GM19238 (cell line): ENCODE data around the gene RALGPS1.
A peak's percentile ranks its signal among the peaks of the same experiment; 100 is the strongest.

ENCODE experiments used
- DNase-seq: peaks from one replicate; pipeline ENCODE4 v3.0.0; 2011; ENCODE audit warnings: low spot score; ENCODE audit not compliant: insufficient read length

Gene RALGPS1

GRCh38 chr9:127219520-127219919 is 304.9 kb downstream of the RALGPS1 start:
- no peak for DNase-seq

DNA sequence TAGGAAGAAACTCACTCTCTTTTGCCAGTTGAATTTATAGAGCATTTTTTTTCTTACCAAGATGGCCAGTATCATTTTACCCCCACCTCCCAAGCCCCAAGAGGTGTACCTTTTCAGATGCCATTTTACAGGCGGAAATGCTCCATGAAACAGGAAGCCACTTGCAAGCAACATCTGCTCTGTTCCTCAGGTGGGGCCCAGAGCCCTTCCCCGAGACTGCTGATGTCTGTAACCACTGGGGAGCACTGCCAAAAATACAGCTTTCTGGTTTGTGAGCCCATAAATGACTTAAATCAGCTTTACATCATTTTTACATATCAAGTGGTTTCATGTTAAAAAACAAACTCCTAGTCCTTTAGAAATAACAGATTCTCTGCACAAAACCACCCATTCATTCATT is 307.1 kb downstream of the RALGPS1 start:
- DNase-seq = no peak

GRCh38 chr9:127222388-127223095 is 308.0 kb downstream of the RALGPS1 start:
- DNase-seq = no peak

DNA sequence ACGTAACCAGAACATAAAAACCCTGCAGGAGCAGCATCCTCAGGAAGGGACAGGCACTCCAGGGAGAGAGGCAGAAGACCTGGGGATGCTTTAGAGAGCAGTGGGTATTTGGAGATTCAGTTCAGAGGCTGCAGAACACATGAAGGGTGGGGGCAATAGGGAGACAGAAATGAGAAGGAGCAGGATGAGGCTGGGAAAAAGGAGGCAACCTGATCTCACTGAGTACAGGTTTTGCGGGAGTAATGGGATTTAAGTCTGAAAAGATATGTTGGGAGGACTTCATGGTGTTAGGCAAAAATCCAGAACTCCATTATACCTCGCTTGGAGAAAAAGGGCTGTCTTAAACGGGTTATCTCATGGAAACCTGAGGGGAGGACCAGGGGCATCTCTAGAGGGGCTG is 308.7 kb downstream of the RALGPS1 start:
- DNase-seq = no peak

GRCh38 chr9:127223810-127224177 is 309.2 kb downstream of the RALGPS1 start:
- no peak for DNase-seq

GRCh38 chr9:127224178-127224882 is 309.7 kb downstream of the RALGPS1 start:
- DNase-seq = peak; percentile 91

DNA sequence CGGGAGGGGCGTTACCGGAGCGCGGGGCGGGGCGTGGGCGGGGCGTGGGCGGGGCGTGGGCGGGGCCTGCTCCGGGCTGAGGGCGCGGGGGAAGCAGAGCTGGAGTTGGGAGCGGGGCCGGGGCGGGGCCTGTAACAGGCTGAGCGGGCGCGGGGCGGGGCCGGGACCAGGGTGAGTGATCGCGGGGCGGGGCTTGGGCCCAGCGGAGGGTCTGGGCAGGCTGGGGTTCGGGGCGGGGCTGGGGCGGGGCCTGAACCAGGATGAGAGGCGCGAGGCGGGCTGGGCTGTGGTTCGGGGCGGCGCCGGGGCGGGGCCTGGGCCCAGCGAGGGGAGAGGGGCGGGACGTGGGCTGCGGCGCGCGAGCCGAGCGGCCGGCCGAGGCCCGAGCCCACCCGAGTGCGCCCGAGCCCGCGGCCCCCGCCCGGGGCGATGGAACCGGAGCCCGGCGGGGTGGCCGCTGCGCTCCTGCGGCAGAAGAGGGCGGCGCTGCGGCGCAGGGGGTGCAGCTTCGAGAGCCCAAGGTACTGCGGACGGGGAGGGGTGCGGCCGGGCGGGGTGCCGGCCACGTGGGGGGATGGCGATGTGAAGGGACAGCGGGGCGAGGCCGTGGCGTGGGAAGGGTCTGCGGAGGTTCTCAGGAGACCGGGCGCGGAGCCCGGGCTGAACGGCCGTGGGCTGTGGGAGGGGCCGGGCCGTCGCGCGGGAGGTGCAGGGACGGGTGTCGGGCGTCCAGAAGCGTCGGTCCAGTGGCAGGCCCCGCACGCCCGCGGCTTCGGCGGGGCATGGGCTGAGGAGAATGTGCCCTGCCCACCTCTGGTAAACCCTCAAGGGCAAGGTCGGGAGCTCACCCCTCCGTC is 310.5 kb downstream of the RALGPS1 start:
- peak; percentile 99 for DNase-seq

DNA sequence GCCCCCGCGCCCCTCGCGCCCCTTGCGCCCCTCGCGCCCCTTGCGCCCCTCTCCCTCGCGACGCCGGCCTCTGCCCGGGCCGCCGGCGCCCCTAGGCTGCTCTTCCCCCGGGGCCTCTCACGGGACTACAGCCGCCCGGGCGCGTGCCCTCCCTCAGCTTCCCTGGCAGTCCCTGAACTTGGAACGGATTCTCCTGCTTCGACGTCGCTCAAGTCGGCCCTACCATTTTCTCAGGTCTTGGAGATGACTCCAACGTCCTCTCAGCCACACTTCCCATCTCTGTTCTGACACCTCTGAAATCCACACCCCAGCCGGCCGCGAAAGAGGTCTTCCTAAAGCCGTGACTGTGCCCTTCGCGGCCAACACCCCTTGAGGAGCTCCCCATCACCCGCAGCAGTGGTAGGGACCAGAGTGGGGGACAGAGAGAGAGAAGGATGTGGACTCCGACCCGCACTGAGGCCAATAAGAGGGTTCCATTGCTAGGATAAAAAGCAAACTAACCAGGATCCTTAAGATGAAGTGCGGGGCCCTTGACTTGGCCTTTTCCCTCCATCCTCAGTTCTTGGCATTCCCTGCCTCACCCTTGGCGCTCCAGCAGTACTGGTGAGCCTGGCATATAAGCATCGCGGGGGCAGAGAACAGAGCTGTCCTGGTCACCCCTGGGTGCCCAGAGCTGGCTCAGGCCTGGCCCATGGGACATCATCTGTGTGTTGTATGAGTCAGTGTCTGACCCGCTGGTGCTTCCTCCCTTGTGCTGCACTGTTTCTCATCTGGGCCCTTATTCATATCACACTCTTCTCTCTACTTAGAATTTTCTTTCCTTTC is 311.4 kb downstream of the RALGPS1 start:
- DNase-seq = no peak

GRCh38 chr9:127229691-127230417 is 315.3 kb downstream of the RALGPS1 start:
- DNase-seq = no peak

GRCh38 chr9:127231666-127232065 is 317.1 kb downstream of the RALGPS1 start:
- DNase-seq = no peak

GRCh38 chr9:127232833-127233549 is 318.4 kb downstream of the RALGPS1 start:
- DNase-seq = no peak

DNA sequence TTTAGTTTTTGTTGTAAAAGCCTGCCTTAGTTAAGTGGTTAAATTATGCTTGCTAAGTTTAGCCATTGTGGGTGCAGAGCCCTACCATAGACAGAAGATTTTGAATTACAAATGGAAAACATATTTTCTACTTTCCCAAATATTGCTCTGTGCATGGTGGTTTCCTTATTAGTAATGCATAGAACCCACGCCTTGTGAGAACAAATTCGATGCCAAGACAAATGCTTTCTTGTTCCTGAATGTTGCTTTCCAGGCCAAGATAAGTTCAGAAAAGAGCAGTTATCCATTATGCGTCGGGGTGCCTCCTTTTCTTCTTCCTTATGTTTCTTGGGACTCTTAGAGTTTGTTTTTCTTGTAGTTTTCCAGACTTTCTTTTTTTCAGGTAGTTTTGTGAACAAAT is 319.0 kb downstream of the RALGPS1 start:
- DNase-seq = no peak

DNA sequence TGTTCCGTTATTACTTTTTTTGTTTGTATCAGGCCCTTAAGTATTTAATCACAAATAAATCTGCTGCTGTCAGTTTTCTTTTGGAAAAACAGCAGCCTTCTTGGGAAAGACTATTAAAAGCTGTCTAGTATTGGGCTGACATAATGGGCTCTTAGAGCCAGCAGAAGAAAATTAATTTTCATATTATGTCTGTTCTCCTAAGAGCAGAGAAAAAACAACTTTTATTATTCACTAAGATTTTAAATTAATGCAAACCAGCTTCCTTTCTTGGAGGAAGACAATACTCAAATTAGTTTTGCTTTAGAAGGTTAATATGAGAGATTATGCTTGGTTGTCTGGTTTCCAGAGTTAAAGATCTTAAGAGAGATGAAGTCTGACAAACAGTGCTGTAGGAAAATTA is 319.4 kb downstream of the RALGPS1 start:
- no peak for DNase-seq

DNA sequence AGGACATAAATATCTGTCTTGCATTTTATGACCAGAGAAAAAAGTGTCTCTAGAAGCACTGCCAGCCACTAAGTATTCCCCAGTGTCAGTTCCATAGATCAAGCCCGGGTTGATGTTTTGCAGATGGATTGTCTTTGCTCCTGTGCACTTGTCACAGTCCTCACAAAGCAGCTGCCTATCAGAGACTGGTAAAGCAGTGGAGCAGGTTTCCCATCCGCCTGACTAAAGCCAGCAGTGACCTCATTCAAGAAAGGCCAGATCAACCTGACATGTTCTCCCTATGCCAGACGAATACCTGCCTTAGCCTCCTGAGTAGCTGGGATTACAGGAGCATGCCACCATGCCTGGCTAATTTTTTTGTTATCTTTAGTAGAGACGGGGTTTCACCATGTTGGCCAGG is 323.2 kb downstream of the RALGPS1 start:
- DNase-seq = no peak

DNA sequence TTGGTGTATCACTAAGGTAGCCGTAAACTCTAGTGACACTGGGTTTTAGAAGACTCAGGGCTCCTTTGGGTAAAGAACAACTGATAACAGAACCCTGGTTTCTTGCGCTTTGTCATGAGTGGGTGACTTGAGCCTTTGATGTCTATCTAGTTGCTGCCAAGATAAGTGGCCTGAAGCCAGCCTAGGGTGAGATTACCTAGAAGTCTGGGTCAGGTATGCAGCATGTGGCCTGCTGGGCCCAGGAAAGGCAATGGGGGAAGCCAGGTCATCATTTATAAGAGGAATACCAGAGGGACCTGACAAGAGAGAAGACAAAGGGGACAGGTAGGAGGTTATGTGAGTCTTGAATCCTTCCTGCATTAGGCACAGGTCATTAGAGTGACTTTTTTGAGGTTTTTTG is 326.8 kb downstream of the RALGPS1 start:
- DNase-seq = no peak

DNA sequence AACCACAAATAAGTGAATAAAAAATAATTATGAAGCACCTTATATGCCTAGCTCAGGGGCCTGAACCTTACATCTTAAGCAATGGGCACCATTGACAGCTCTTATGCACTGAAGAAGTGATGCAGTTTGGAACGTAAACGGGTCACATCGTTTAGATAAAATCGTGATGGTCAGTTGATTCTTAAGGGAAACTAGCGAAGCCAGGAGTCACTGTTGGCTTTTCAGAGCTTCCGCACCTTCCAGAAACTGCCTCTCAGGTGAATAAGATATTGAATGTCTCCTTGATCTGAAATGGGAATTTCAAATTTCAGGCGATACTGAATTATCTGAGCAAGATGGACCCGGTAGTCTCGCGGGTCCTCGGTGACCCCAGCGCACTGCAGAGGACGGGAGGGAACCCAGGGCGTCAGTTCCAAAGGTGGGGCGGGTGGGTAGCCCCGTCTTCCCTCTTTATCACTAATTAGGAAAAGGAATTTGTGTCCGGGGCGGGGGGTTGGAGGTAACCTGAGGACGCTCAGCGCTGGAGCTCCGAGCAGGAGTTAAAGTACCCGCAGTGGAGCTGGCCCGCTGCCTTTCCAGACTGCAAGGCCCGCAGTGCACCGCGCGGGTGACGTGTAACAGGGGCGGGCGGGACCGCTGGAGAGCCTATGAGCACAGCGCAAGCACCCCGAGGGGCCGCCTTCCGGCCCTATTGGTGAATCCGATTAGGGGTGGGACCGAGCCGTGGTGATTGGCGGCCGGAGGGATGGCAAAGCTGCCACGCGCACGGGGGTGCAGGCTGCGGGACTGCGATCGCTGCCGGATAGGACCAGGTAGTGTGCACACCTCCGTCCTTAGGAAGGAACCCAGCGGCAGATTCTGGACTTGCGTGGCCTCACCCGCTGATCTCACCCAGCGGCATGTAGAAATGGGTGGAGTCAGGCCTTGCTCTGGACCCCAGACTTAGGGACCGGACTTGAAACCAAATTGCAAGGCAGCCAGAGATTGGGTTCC is 330.3 kb downstream of the RALGPS1 start:
- DNase-seq = peak; percentile 94

- DNase-seq = no peak
These were observed 331.1 kb downstream of the RALGPS1 start for GRCh38 chr9:127245637-127246164.

- DNase-seq = no peak
These were observed 333.7 kb downstream of the RALGPS1 start for GRCh38 chr9:127248241-127248640.

DNA sequence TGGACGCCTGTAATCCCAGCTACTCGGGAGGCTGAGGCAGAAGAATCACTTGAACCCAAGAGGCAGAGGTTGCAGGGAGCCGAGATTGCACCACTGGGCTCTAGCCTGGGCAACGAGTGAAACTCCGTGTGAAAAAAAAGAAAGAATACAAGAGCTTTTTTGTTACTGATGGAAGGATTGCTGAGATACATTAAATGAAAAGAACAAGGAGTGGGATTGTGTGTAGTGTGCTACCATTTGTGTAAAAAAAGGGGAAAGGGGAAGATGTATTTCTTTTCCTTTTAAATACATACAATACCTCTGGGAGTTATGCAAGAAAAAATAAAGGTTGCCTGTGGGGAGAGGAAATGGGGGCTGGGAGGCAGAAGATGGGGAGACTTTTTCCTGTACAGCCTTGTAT is 335.3 kb downstream of the RALGPS1 start:
- no peak for DNase-seq
